Activated B cell treated with CpG ODN at 0.5 μM for 24 hours (primary cell): Measurements from ENCODE around the gene PAXIP1. TPM values are rescaled to one million over a fixed set of nuclear protein-coding genes. Genes with fewer than 3 reads are reported as not detected.

Experiments
- ATAC-seq: fragments of 200-7000 bp; cut with Tn5 transposase; one replicate; pipeline ENCODE4 v1.10.0; 2021; ENCODE audit warnings: low read depth, mild to moderate bottlenecking, moderate library complexity
- CTCF ChIA-PET: fragments of 350-600 bp; sonication (Branson Sonifier 250); formaldehyde crosslinking; loops from one replicate; lab custom pipeline; 2021; ENCODE audit warnings: antibody characterized with exemption; lab: Charles Lee
- POLR2A ChIA-PET: fragments of 350-600 bp; sonication (Branson Sonifier 250); formaldehyde crosslinking; loops from one replicate; lab custom pipeline; 2021; ENCODE audit warnings: antibody characterized with exemption; lab: Charles Lee
- DNase-seq: peaks from one replicate; pipeline ENCODE4 v3.0.0; 2022
- H3K27ac Mint-ChIP-seq: one replicate; pipeline ENCODE4 v1.8.0; 2020; ENCODE audit warnings: mixed read lengths
- H3K27me3 Mint-ChIP-seq: one replicate; pipeline ENCODE4 v1.8.0; 2021; ENCODE audit warnings: mixed read lengths
- H3K36me3 Mint-ChIP-seq: one replicate; pipeline ENCODE4 v1.8.0; 2021; ENCODE audit warnings: low read depth, mixed read lengths
- H3K4me1 Mint-ChIP-seq: one replicate; pipeline ENCODE4 v1.8.0; 2021; ENCODE audit warnings: mixed read lengths
- H3K4me3 Mint-ChIP-seq: one replicate; pipeline ENCODE4 v1.8.0; 2020; ENCODE audit warnings: mild to moderate bottlenecking, mixed read lengths
- H3K9me3 Mint-ChIP-seq: one replicate; pipeline ENCODE4 v1.8.0; 2020; ENCODE audit warnings: mixed read lengths
- intact Hi-C: fragments of 100-400 bp; cut with micrococcal nuclease; formaldehyde crosslinking; loops from one replicate; pipeline ENCODE4 v1.15.1; 2024
- total RNA-seq: library from RNA; stranded (reverse); gene quantifications from 2 replicates; pipeline ENCODE4 v1.2.3, GENCODE V29; 2022
- TF ChIP-seq, protein P1 (sequence below): fragments of 200-600 bp; IDR thresholded peaks from one replicate; pipeline ENCODE4 v1.8.0; 2022; ENCODE audit warnings: antibody characterized with exemption, mild to moderate bottlenecking

PAXIP1 gene
- total RNA-seq, 1 donor from 2014 or later: 15.2 TPM

DNA sequence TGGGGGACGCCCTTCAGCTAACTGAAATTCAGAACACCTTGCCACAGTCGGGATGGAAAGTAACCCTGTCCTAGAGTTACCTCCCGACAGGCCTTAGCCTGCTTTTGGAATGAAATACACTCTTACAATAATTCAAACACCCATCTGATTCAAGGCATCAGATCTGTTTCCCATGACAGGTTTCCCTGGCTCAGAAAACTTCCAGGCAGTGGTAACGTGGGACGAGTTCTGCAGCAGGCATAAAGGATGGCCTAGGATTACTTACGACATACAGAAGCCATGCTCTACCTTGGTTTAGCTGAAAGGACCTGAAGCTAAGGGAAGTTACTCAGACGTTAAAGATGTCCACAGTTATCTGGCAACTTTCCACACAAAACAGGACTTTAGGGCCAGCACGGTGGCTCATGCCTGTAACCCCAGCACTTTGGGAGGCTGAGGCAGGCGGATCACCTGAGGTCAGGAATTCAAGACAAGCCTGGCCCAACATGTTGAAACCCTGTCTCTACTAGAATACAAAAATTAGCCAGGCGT is 5.0 kb downstream of the PAXIP1 start:
- CTCF ChIA-PET: interaction anchor here (0.8 to 1.9 kb wide), 2 partner anchors 10 to 71 kb away, joined by 4 to 6 read pairs; no protein-coding TSS in a partner anchor
- Mint-ChIP-seq H3K4me3 (no peak overlapping the region), H3K27ac (no peak overlapping the region), H3K9me3 (no peaks in the 10 kb centered on the region), H3K27me3 (no peaks in the 10 kb centered on the region), H3K4me1 (peaks cover 6% of the 10 kb centered on the region), H3K36me3 (peaks cover 40% of the 10 kb centered on the region)
- POLR2A ChIA-PET: no interaction called here
- intact Hi-C loops: loop anchor here (5.0 kb wide), 1 partner anchor 36 kb away; no protein-coding TSS in a partner anchor
- TF ChIP-seq, protein P1, sequence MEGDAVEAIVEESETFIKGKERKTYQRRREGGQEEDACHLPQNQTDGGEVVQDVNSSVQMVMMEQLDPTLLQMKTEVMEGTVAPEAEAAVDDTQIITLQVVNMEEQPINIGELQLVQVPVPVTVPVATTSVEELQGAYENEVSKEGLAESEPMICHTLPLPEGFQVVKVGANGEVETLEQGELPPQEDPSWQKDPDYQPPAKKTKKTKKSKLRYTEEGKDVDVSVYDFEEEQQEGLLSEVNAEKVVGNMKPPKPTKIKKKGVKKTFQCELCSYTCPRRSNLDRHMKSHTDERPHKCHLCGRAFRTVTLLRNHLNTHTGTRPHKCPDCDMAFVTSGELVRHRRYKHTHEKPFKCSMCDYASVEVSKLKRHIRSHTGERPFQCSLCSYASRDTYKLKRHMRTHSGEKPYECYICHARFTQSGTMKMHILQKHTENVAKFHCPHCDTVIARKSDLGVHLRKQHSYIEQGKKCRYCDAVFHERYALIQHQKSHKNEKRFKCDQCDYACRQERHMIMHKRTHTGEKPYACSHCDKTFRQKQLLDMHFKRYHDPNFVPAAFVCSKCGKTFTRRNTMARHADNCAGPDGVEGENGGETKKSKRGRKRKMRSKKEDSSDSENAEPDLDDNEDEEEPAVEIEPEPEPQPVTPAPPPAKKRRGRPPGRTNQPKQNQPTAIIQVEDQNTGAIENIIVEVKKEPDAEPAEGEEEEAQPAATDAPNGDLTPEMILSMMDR: no peak
- DNase-seq (no peak), ATAC-seq (no peak)

DNA sequence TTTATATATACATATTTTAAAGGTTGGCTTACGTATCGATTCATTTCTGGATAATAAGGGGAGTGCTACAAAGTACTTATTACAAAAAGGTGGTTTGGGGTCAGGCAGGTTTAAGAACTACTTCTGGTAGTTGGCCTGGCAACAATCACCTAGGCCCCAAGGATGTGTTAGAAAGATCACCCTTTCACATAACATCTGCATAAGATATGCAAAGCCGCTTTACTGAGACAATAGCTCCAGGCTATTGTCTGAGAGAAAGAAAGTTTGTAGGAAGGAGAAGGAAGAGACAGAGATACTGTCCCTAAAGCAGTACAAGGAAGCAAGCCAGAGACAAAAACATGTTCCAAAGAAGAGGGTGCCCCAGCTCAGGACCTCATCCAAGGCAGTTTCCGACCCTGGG is 6.2 kb downstream of the PAXIP1 start:
- TF ChIP-seq, protein P1: no peak
- peaks cover 2% of the 10 kb centered on the region for H3K4me1 Mint-ChIP-seq
- peaks cover 48% of the 10 kb centered on the region for H3K36me3 Mint-ChIP-seq
- CTCF ChIA-PET: no interaction called here
- ATAC-seq (no peak), DNase-seq (no peak)
- no peak overlapping the region for H3K4me3 Mint-ChIP-seq
- H3K9me3 Mint-ChIP-seq: no peaks in the 10 kb centered on the region
- intact Hi-C loops: loop anchor here (5.0 kb wide), 1 partner anchor 34 kb away; no protein-coding TSS in a partner anchor
- no peak overlapping the region for H3K27ac Mint-ChIP-seq
- H3K27me3 Mint-ChIP-seq: no peaks in the 10 kb centered on the region
- POLR2A ChIA-PET: no interaction called here

DNA sequence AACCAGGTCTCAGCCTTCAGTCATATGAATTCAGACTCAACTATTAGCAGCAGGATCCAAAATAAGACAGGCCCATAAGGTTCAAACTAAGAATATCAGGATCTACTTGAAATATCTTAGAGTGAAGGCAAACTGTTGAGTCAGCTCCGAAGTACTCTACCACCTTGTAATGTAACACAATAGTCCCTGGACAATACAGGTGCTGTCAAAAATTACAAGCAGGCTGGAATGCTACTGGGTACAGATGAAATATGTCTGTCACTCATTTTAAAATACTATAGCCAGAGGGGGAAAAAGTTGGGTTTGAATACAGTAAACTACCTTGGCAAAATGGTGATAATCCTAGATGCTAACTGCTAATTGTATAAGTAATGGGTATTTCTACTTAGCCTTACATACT is 6.8 kb downstream of the PAXIP1 start:
- intact Hi-C loops: loop anchor here (5.0 kb wide), 1 partner anchor 34 kb away; no protein-coding TSS in a partner anchor
- H3K27me3 Mint-ChIP-seq: no peaks in the 10 kb centered on the region
- no peak for ATAC-seq
- CTCF ChIA-PET: no interaction called here
- no peaks in the 10 kb centered on the region for H3K9me3 Mint-ChIP-seq
- no peaks in the 10 kb centered on the region for H3K4me1 Mint-ChIP-seq
- H3K4me3 Mint-ChIP-seq: no peak overlapping the region
- H3K36me3 Mint-ChIP-seq: peaks cover 55% of the 10 kb centered on the region
- POLR2A ChIA-PET: no interaction called here
- TF ChIP-seq, protein P1: no peak
- DNase-seq: no peak
- no peak overlapping the region for H3K27ac Mint-ChIP-seq

DNA sequence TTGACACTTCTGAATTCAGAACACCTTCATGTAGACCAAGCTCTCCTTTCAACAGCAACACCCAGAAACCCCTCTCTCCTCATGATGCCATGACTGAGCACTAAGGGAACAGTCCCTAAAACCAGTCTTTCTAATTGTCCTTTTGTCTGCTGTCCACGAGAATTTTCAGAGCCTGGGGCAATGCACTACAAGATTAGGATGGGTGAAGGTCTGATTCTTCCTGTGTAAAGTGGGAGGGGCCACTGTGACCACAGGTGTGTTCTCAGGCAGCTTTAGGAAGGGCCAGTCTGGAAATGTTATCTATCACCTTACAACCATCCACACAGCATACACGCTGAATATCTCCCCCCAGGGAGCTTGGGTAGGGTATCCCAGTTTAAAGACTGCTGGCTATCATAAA is 7.9 kb downstream of the PAXIP1 start:
- H3K4me3 Mint-ChIP-seq: no peak overlapping the region
- POLR2A ChIA-PET: no interaction called here
- H3K27me3 Mint-ChIP-seq: no peaks in the 10 kb centered on the region
- H3K36me3 Mint-ChIP-seq: peaks cover 57% of the 10 kb centered on the region
- no peak overlapping the region for H3K27ac Mint-ChIP-seq
- DNase-seq (no peak), ATAC-seq (no peak)
- H3K4me1 Mint-ChIP-seq: no peaks in the 10 kb centered on the region
- TF ChIP-seq, protein P1: no peak
- CTCF ChIA-PET: interaction anchor here (0.9 kb wide), 1 partner anchor 14 kb away, joined by 3 read pairs; no protein-coding TSS in a partner anchor
- intact Hi-C loops: loop anchor here (5.0 kb wide), 1 partner anchor 33 kb away; no protein-coding TSS in a partner anchor
- no peaks in the 10 kb centered on the region for H3K9me3 Mint-ChIP-seq

DNA sequence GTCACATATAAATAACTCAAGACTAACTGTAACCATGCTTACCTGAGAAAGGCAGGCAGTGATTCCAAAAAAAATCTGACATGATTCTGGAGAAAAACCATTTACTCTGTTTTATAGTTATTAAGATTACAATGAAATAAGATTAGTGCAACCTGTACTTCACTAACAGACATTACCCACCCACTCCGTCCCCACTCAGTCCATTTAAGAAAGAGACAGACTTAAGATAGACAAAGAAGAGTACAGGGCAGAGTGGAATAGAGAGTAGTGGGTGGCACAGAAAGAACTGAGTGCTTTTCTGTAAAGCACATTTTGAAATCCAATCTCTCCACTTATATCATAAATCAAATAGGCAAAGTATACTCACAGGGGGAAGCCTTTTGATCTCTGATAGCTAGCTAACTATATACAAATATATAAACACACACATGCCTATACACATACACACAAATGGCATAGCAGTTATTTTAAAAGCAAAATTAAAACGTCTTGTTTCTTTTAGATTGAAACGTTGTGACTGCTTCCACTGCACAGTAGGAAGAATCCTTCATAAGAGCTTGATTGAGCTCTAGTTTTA is 11.9 kb downstream of the PAXIP1 start:
- Mint-ChIP-seq H3K4me3 (no peak overlapping the region), H3K27ac (no peak overlapping the region), H3K9me3 (no peaks in the 10 kb centered on the region), H3K27me3 (no peaks in the 10 kb centered on the region), H3K4me1 (no peaks in the 10 kb centered on the region), H3K36me3 (peaks cover 55% of the 10 kb centered on the region)
- TF ChIP-seq, protein P1: no peak
- ChIA-PET CTCF (interaction anchor here (1.0 kb wide), 1 partner anchor 18 kb away, joined by 4 read pairs; no protein-coding TSS in a partner anchor), POLR2A (no interaction called here)
- intact Hi-C loops: no loop called here
- DNase-seq (no peak), ATAC-seq (no peak)
